GM23338 (cell line): ENCODE measurements around the gene ESRRB.

Experiments
- CREB1 ChIP-seq: fragments of 250-450 bp; sonication (Bioruptor Pico); IDR thresholded peaks from 2 replicates; pipeline ENCODE4 v1.5.0; 2020; ENCODE audit warnings: low read depth, mild to moderate bottlenecking, moderate library complexity
- CTCF ChIP-seq, 2 experiments: fragments of 200-600 bp in 1 of 2; sonication (generic) in 1 of 2; conservative IDR thresholded peaks; 2 replicates each; pipeline versions ENCODE4 v1.5.1 to v1.6.1; 2016 to 2017; ENCODE audit warnings: antibody characterized with exemption in 2 of 2, low read depth in 2 of 2, mild to moderate bottlenecking in 2 of 2, moderate library complexity in 1 of 2
- EZH2 ChIP-seq: fragments of 200-600 bp; sonication (generic); IDR thresholded peaks from one replicate; pipeline ENCODE4 v1.8.0; 2017; ENCODE audit warnings: antibody characterized with exemption, mild to moderate bottlenecking, low read depth; ENCODE audit not compliant: unreplicated experiment
- EZH2phosphoT487 ChIP-seq: fragments of 200-600 bp; sonication (generic); IDR thresholded peaks from one replicate; pipeline ENCODE4 v1.8.1; 2018; ENCODE audit warnings: antibody characterized with exemption; ENCODE audit not compliant: unreplicated experiment
- JUNB ChIP-seq: IDR thresholded peaks from one replicate; pipeline ENCODE4 v1.6.1; 2016; ENCODE audit warnings: antibody characterized with exemption; ENCODE audit not compliant: unreplicated experiment
- NANOG ChIP-seq: IDR thresholded peaks from 2 replicates; pipeline ENCODE4 v1.6.1; 2016; ENCODE audit warnings: antibody characterized with exemption, borderline replicate concordance
- POLR2AphosphoS5 ChIP-seq: IDR thresholded peaks from 2 replicates; pipeline ENCODE4 v1.6.1; 2016; ENCODE audit warnings: antibody characterized with exemption, low read depth
- REST ChIP-seq: IDR thresholded peaks from one replicate; pipeline ENCODE4 v1.6.1; 2018; ENCODE audit warnings: antibody characterized with exemption; ENCODE audit not compliant: unreplicated experiment
- ZNF331 ChIP-seq: fragments of 250-450 bp; sonication (Bioruptor Pico); IDR thresholded peaks from 2 replicates; pipeline ENCODE4 v1.5.0; 2020; ENCODE audit warnings: low read depth, mild to moderate bottlenecking, moderate library complexity
- ZNF462 ChIP-seq: fragments of 250-450 bp; sonication (Bioruptor Pico); IDR thresholded peaks from 2 replicates; pipeline ENCODE4 v1.5.0; 2020; ENCODE audit warnings: mild to moderate bottlenecking, moderate library complexity

- TF ChIP-seq CTCF (conservative IDR thresholded peaks at IDR 0.05; ENCODE audit: low read depth in 2 of 2) (no peak), REST (no peak), POLR2AphosphoS5 (no peak), EZH2phosphoT487 (no peak), EZH2 (no peak), CREB1 (CRISPR knock-in tag) (no peak), ZNF331 (CRISPR knock-in tag) (no peak), JUNB (no peak), NANOG (no peak), ZNF462 (CRISPR knock-in tag) (no peak)
Measured at GRCh38 chr14:76390621-76391020, 14.7 kb downstream of the ESRRB start.
